Coronary artery (tissue), 2 donors: ENCODE measurements around the gene LAMP1.

Experiments
- DNase-seq: peaks from one replicate; pipeline ENCODE4 v3.0.0-alpha.2; 2017; ENCODE audit warnings: low spot score
- H3K27ac ChIP-seq, 2 donors: fragments of 200-600 bp; sonication (generic); one replicate each; pipeline ENCODE4 v1.5.1; 2016 to 2019
- H3K4me3 ChIP-seq: fragments of 200-600 bp; sonication (generic); 2 replicates; pipeline ENCODE4 v1.5.1; 2016; ENCODE audit warnings: mild to moderate bottlenecking, moderate library complexity
- TF ChIP-seq, protein P1 (sequence below): fragments of 200-600 bp; sonication (generic); IDR thresholded peaks from one replicate; pipeline ENCODE4 v1.5.1; 2019; ENCODE audit warnings: antibody characterized with exemption

LAMP1 gene

DNA sequence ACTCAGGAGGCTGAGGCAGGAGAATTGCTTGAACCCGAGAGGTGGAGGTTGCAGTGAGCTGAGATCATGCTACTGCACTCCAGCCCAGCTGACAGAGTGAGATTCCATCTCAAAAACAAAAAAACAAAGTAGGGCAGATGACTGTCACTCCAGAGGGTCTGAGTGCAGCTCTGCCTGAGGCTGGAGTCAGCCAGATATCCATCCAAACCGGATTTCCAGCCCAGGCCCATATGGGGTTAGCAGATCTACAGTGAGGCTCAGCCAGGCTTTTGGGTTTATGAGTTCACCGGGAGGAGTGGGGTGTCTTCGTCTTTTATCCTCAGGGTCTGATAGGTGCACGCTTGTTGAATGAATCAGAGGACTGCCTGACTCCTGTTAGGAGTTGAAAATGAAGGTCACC, 19.0 kb downstream of the LAMP1 start:
- Histone ChIP-seq H3K4me3 (no peak overlapping the region), H3K27ac (no peak overlapping the region)
- no peak for DNase-seq
- TF ChIP-seq, protein P1, sequence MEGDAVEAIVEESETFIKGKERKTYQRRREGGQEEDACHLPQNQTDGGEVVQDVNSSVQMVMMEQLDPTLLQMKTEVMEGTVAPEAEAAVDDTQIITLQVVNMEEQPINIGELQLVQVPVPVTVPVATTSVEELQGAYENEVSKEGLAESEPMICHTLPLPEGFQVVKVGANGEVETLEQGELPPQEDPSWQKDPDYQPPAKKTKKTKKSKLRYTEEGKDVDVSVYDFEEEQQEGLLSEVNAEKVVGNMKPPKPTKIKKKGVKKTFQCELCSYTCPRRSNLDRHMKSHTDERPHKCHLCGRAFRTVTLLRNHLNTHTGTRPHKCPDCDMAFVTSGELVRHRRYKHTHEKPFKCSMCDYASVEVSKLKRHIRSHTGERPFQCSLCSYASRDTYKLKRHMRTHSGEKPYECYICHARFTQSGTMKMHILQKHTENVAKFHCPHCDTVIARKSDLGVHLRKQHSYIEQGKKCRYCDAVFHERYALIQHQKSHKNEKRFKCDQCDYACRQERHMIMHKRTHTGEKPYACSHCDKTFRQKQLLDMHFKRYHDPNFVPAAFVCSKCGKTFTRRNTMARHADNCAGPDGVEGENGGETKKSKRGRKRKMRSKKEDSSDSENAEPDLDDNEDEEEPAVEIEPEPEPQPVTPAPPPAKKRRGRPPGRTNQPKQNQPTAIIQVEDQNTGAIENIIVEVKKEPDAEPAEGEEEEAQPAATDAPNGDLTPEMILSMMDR = no peak

DNA sequence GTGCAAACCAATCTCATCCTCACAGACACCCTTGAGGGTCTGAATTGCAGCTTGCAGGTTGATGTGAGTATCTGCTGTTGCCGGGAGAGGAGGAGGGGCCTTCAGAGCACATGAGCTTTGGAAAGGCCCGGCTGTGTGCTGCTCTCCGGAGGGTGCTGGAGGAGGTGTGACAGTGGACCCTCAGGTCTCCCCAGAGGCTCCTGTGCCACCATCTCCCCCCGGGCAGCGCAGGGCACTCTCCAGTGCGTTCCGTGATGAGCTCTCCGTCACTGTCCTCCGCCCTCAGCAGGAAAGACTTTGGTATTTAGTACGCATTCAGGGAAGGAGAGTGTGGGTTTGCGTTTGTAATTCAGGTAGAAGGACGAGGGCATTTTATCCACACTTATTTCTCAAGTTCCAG, 20.0 kb downstream of the LAMP1 start:
- TF ChIP-seq, protein P1 = no peak
- DNase-seq = no peak
- H3K4me3 ChIP-seq = no peak overlapping the region
- H3K27ac ChIP-seq = no peak overlapping the region

- no peak overlapping the region for H3K27ac ChIP-seq
- no peak overlapping the region for H3K4me3 ChIP-seq
- DNase-seq = no peak
- TF ChIP-seq, protein P1 = no peak
Measured at GRCh38 chr13:113318956-113319355, 21.9 kb downstream of the LAMP1 start.

GRCh38 chr13:113319371-113319770, 22.3 kb downstream of the LAMP1 start:
- no peak for DNase-seq
- Histone ChIP-seq H3K27ac (no peak overlapping the region), H3K4me3 (no peak overlapping the region)
- TF ChIP-seq, protein P1 = no peak

GRCh38 chr13:113320226-113320875, 23.3 kb downstream of the LAMP1 start:
- Histone ChIP-seq H3K27ac (no peak overlapping the region), H3K4me3 (no peak overlapping the region)
- no peak for DNase-seq
- TF ChIP-seq, protein P1 = no peak

DNA sequence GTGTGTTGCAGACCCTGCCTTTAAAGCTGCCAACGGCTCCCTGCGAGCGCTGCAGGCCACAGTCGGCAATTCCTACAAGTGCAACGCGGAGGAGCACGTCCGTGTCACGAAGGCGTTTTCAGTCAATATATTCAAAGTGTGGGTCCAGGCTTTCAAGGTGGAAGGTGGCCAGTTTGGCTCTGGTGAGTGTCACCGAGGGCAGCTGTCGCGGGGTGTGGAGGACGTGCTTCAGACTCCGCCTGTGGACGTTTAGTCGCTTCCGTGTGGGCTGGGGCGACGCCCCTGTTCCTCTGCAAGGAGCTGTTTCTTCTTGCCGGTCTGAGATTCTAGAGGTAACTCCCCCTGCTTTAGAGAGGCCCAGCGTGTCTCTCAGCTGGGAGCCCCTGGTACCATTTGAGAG, 24.5 kb downstream of the LAMP1 start:
- no peak overlapping the region for H3K4me3 ChIP-seq
- no peak overlapping the region for H3K27ac ChIP-seq
- TF ChIP-seq, protein P1 = no peak
- no peak for DNase-seq

DNA sequence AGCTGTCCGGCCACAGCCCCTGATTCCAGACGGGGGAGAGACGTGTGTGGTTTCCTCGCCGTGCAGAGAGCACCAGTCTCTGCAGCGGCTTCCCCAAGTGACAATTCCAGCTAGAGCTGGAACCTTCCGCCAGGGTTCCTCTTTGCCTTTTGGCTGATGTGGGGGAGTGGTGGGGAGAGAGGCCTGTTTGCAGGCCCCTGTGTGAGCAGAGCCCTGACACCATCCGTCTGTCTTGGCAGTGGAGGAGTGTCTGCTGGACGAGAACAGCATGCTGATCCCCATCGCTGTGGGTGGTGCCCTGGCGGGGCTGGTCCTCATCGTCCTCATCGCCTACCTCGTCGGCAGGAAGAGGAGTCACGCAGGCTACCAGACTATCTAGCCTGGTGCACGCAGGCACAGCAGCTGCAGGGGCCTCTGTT, 25.0 kb downstream of the LAMP1 start:
- no peak for DNase-seq
- H3K4me3 ChIP-seq = no peak overlapping the region
- TF ChIP-seq, protein P1 = no peak
- H3K27ac ChIP-seq = no peak overlapping the region
